HG03442 (cell line): ENCODE measurements around the gene SCAF4.
"Not testable (repeated sequence)": the region's sequence is repeated elsewhere in the genome, so short reads cannot be mapped to it uniquely, and the experiment has no call there.

Experiments used
- ATAC-seq: cut with Tn5 transposase; IDR thresholded peaks from one replicate; pipeline ENCODE4 v1.9.1; 2021; ENCODE audit warnings: mild to moderate bottlenecking, moderate library complexity; ENCODE audit not compliant: unreplicated experiment

SCAF4 gene

DNA sequence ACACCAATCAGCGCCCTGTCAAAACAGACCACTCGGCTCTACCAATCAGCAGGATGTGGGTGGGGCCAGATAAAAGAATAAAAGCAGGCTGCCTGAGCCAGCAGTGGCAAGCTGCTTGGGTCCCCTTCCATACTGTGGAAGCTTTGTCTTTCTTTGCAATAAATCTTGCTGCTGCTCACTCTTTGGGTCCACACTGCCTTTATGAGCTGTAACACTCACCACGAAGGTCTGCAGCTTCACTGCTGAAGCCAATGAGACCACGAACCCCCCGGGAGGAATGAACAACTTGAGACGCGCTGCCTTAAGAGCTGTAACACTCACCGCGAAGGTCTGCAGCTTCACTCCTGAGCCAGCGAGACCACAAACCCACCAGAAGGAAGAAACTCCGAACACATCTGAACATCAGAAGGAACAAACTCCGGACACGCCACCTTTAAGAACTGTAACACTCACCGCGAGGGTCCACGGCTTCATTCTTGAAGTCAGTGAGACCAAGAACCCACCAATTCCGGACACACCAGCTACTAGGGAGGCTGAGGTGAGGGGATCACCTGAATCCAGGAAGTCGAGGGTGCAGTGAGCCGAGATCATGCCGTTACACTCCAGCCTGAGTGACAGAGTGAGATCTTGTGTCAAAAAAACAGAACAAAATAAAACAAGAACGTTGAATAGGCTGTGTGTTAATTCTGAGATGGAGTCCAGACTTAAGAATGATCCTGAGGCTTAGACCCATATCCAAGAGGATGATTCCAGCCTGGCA lies 76.9 kb downstream of the SCAF4 start:
- ATAC-seq = not testable (repeated sequence)

DNA sequence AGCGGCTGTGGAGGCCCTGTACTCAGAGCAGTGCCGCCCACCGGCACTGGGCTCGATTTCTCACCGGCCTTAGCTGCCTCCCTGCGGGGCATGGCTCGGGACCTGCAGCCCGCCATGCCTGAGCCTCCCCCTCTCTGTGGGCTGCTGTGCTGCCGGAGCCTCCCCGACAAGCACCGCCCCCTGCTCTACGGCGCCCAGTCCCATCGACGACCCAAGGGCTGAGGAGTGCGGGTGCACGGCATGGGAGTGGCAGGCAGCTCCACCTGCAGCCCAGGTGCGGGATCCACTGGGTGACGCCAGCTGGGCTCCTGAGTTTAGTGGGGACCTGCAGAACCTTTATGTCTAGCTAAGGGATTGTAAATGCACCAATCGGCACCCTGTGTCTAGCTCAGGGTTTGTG lies 77.6 kb downstream of the SCAF4 start:
- ATAC-seq = no peak

DNA sequence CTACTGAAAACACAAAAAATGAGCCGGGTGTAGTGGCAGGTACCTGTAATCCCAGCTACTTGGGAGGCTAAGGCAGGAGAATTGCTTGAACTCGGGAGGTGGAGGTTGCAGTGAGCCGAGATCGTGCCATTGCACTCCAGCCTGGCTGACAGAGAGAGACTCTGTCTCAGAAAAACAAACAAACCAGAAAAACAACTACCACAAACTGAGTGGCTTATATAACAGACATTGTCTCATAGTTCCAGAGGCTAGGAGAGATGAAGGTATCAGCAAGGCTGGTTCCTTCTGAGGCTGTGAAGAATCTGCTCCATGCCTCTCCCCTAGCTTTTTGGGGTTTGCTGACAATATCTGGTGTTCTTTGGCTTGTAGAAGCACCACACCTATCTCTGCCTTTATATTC lies 80.4 kb downstream of the SCAF4 start:
- not testable (repeated sequence) for ATAC-seq

DNA sequence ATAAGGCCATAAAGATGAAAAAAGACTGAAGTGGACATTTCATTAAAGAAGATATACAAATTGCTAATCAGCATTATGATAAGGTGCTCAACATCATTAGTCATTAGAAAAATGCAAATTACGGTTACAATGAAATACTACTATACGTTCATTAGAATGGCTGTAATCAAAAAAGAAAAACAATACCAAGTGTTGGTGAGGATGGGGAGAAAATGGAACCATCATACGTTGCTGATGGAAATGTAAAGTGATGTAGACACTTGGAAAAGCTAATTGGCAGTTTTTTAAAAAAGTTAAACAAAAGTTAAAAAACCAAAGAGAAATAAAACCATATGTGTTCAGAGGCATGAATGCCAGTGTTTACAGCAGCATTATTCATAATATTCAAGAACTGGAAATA lies 81.0 kb downstream of the SCAF4 start:
- no peak for ATAC-seq

DNA sequence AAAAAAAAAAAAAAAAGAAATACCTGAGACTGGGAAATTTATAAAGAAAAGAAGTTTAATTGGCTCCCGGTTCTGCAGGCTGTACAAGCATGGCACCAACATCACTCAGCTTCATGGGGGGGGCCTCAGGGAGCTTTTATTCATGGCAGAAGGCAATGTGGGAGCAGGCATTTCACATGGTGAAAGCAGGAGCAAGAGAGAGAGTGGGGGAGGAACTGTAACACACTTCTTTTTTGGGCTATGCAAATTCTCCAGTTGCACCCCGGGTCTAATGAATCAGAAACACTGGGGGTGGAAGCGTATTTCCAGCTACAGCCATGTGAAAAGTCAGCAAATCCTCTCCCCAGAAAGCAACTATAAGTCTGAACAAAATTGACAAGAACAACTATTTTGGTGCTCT lies 84.3 kb downstream of the SCAF4 start:
- no peak for ATAC-seq

DNA sequence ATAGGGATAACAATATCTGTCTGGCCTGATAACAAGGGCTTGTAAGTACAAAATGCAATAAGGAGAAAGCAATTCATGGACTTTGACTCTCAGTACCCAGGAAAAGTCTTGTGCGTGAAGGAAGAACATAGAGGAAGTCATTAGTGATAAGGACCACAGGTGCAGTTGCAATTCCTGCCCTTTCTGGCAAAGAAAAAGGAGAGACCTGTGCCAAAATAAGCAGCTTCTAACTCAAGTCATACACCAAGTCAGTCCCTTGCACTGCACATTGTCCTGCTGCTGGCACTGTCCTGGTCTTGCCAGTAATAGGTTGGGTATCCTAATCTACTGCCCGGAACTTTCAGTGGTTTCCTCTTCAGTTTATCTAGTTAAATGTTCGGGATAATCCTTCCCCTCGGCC lies 87.3 kb downstream of the SCAF4 start:
- no peak for ATAC-seq

DNA sequence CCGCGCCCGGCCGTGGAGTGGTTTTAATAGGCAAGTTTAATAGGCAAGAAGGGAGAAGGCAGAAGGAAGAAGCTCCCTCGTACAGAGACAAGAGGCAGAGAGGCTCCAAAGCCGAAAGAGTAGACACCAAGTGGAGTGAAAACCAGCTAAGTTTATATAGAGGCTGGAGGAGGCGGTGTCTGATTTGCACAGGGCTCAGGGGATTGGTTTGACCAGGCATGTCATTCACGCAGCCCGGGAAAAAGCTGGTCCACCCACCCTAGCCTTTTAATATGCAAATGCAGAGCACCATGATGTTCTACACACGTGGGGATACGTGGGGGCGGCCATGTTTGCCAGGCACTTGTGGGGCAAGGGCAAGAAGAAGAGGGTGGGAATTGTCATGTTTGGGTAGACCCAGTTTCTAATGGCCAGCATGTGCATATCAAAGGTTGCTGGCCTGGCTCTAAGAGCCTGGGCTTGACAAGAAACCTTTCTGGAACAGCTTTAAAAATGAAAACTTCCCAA lies 90.4 kb downstream of the SCAF4 start:
- no peak for ATAC-seq

DNA sequence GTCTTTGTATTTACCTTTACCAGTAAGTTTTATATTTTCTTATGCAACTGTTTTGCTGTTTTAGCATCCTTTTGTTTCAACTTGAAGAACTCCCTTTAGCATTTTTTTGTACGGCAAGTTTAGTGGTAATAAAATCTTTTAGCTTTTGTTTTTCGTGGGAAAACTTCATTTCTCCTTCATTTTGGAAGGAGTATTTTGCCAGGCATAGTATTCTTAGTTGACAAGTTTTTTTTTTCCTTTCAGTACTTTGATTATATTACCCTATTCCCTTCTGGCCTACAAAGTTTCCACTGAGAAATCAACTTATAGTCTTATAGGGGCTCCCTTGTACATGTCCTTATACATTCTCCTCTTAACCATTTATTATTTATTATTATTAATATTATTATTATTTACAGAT lies 95.0 kb downstream of the SCAF4 start:
- no peak for ATAC-seq

DNA sequence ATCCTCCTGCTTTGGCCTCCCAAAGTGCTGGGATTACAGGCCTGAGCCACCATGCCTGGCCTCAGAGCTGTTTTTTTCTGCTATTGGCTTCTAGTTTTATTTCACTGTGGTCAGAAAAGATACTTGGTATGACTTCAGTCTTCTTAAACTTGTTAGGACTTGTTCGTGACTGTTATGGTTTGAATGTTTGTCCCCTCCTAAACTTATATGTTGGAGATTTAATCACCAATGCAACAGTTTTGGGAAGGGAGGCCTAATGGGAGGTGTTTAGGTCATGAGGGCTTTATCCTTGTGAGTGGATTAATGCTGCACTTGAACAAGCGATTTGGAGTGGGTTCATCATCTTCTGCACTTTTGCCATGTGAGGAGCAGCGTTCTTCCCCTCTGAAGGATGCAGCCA lies 96.9 kb downstream of the SCAF4 start:
- no peak for ATAC-seq

DNA sequence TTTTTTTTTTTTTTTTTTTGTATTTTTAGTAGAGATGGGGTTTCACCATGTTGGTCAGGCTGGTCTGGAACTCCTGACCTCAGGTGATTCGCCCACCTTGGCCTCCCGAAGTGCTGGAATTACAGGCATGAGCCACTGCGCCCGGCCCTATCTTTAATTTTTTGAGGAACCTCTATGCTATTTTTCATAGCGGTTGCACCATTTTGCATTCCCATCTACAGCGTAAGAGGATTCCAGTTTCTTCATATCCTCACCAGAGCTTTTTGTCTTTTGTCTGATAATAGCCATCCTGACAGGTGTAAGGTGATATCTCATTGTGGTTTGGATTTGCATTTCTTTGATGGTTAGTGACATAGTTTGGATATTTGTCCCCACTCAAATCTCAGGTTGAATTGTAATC lies 100.0 kb downstream of the SCAF4 start:
- ATAC-seq = not testable (repeated sequence)

DNA sequence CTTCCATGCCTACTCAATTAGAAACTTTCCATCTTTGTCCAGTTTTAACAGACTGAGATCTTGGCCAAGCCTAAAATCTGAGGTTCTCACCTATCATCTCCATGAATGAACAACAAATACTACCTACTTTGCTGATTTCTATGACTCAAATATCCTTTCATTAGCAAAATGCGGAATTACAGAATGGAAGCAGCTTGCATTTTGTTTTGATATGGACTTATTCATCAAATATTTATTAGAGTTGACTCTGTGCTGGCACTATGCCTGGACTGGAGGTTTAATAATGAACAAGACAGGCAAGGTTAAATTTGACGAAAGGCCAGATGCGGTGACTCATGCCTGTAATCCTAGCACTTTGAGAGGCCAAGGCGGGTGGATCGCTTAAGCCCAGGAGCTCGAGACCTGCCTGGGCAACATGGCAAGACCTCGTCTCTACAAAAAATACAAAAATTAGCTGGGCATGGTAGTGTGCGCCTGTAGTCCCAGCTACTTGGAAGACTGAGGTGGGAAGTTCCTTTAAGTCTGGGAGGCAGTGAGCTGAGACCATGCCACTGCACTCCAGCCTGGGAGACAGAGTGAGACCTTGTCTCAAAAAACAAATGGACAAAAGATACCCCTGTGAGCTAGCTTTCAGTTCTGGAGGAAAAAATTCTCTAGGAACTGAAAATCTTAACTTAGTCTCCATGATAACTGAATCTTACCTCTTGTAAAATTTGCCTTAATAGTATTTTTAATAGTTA lies 101.8 kb downstream of the SCAF4 start:
- no peak for ATAC-seq

DNA sequence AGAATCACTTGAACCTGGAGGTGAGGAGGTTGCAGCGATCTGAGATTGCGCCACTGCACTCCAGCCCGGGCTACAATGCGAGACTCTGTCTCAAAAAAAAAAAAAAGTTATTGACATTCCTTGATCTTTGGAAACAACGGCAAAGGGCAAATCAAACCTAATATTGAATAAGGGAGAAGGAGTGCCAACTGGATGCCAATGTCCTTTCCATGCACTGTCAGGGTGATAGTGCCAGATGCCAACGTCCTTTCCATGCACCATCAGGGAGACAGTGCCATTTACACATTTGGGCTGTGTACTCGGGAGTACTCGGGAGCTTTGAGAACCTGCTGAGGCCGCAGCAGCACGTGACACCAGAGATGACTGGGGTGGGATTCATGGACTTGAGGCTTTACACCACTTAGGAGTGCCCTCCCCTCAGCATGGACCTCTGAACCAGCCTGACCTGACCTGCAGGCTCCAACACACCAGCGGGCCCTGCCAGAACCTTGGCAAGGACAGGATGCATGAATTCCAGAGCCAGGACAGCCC lies 106.9 kb downstream of the SCAF4 start:
- ATAC-seq = no peak

DNA sequence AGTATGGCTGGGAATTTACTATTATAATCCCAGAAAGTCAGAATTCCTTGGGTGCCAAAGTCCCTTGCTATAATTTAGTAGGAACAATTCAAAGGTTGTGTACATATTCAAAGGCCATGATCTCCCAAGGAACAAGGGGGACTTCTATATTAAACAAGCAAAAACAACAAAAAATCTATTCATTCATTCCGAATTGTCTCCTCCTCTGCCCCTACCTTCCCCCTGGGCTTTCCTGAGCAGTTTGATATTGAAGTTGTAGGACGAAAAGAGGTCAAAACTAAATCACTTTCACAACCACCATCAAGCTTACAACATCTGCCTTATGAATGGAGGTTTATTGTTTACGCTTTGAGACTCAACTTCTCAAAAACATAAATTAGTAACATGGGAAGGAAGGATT lies 107.7 kb downstream of the SCAF4 start:
- ATAC-seq = no peak

DNA sequence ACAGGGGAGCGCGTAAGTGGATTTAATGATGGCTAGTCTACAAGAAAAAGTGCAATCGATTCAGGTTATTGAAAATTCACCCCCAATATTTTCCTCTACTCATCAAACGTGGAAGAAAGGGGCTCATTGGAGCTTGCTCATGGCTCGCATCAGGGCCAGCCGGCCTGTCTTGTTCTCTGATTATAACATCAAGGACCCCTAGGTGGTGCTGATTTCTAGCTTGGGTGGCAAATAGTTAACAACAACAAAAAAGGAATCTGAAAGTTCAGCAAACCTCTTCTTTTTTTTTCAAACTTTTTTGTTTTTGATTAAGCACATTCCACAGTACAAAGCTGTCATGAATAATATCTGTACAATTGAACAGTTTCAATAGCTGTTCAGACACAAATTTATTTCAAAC lies 108.3 kb downstream of the SCAF4 start:
- ATAC-seq = no peak

DNA sequence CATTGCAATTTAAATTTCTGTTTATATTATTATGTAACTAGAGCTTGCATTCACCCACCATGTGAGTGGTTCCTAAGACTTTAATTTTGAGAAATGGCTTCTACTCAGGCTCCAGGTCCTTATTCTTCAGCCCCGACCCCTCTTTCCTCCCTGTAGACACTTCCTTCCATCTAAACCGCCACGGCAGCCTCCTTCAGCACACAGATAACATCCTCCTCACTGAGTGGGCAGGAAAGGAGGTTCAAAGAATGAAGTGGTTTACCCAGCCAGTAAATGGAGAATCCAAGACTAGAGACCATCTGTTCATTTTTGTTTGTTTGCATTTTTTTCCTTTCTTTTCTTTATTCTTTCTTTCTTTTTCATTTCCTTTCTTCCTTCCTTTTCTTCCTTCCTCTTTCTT lies 109.5 kb downstream of the SCAF4 start:
- no peak for ATAC-seq
